MCF 10A (cell line): ENCODE results near the gene GMDS. TPM values are rescaled to one million over a fixed set of nuclear protein-coding genes. Genes with fewer than 3 reads are reported as not detected.

ENCODE experiments used
- BruUV-seq: library from RNA; stranded (reverse); fragments of 400-500 nt; replicated peaks from 2 replicates; lab custom pipeline; 2021; lab: Mats Ljungman, UMichigan
- CTCF ChIA-PET: fragments of 300-600 bp; sonication (Branson Sonifier 250); formaldehyde crosslinking; extraction: SDS; loops from one replicate; lab custom pipeline; 2021; ENCODE audit warnings: antibody characterized with exemption, inconsistent platforms; lab: Yijun Ruan, JAX
- POLR2A ChIA-PET: fragments of 300-600, 350-650 bp; sonication (Branson Sonifier 250); formaldehyde crosslinking; extraction: SDS; loops from one replicate; lab custom pipeline; 2020; ENCODE audit warnings: antibody characterized with exemption, inconsistent platforms; lab: Yijun Ruan, JAX
- DNase-seq: peaks from one replicate; pipeline ENCODE4 v3.0.0-alpha.2; 2018; ENCODE audit not compliant: unreplicated experiment
- H3K27ac Mint-ChIP-seq: one replicate; pipeline ENCODE4 v1.8.0; 2022; ENCODE audit warnings: mild to moderate bottlenecking, low read depth, mixed read lengths; ENCODE audit not compliant: unreplicated experiment
- H3K27me3 Mint-ChIP-seq: one replicate; pipeline ENCODE4 v1.8.0; 2022; ENCODE audit warnings: mixed read lengths; ENCODE audit not compliant: insufficient read depth, unreplicated experiment
- H3K36me3 Mint-ChIP-seq: one replicate; pipeline ENCODE4 v1.8.0; 2022; ENCODE audit warnings: mild to moderate bottlenecking, moderate library complexity, mixed read lengths; ENCODE audit not compliant: insufficient read depth, unreplicated experiment
- H3K4me1 Mint-ChIP-seq: one replicate; pipeline ENCODE4 v1.8.0; 2022; ENCODE audit warnings: mixed read lengths; ENCODE audit not compliant: insufficient read depth, unreplicated experiment
- H3K4me3 Mint-ChIP-seq: one replicate; pipeline ENCODE4 v1.8.0; 2022; ENCODE audit warnings: mild to moderate bottlenecking, moderate library complexity, mixed read lengths; ENCODE audit not compliant: unreplicated experiment
- H3K9me3 Mint-ChIP-seq: one replicate; pipeline ENCODE4 v1.8.0; 2022; ENCODE audit warnings: mixed read lengths; ENCODE audit not compliant: unreplicated experiment
- CTCF ChIP-seq: fragments of 200-600 bp; IDR thresholded peaks from one replicate; pipeline ENCODE4 v1.8.0; 2022; ENCODE audit warnings: antibody characterized with exemption, mild to moderate bottlenecking; ENCODE audit not compliant: unreplicated experiment
- intact Hi-C: fragments of 100-400 bp; cut with micrococcal nuclease; formaldehyde crosslinking; loops from 2 replicates; pipeline ENCODE4 v1.14.1; 2022
- total RNA-seq: library from RNA; stranded (reverse); gene quantifications from 2 replicates; pipeline ENCODE4 v1.2.3, GENCODE V29; 2022

Gene GMDS
- total RNA-seq, 1 experiment from 2014 or later: 24.9 TPM

DNA sequence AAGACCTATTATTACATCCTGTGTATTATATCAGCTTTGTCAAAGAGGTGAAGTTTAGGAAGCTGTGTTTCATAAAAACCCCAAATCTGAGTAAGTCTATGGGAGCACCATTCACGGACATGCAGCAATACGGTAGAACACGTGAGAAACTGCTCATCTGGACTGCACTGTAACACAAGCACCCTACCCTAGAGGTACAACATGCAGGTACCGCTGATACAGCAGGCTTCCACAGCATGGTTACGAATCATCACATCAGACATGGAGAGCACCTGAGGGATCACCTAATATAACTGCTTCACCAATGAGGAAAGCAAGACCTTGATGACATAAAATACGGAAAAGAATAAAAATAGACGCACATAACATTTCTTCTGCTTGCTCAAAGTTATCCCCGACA lies 96.7 kb downstream of the GMDS start:
- no peaks in the 10 kb centered on the region for H3K36me3 Mint-ChIP-seq
- POLR2A ChIA-PET: no interaction called here

GRCh38 chr6:2147766-2148448 lies 97.5 kb downstream of the GMDS start:
- no peaks in the 10 kb centered on the region for H3K27me3 Mint-ChIP-seq
- TF ChIP-seq CTCF: no peak
- H3K4me3 Mint-ChIP-seq: no peak overlapping the region
- peaks cover 2% of the 10 kb centered on the region for H3K36me3 Mint-ChIP-seq
- no peak overlapping the region for H3K27ac Mint-ChIP-seq
- intact Hi-C loops: no loop called here
- H3K9me3 Mint-ChIP-seq: no peaks in the 10 kb centered on the region
- POLR2A ChIA-PET: interaction anchor here (0.7 to 1.5 kb wide), 3 partner anchors 11 to 14 kb away, joined by 4 to 5 read pairs (median 4); no protein-coding TSS in a partner anchor
- no peak for DNase-seq
- CTCF ChIA-PET: no interaction called here
- no TSS peak for BruUV-seq
- H3K4me1 Mint-ChIP-seq: no peaks in the 10 kb centered on the region

More for the DNA sequence above, 96.7 kb downstream of the GMDS start:
- no peak overlapping the region for H3K4me3 Mint-ChIP-seq
- DNase-seq: no peak
- H3K27ac Mint-ChIP-seq: no peak overlapping the region
- no peaks in the 10 kb centered on the region for H3K9me3 Mint-ChIP-seq
- TF ChIP-seq CTCF: no peak
- CTCF ChIA-PET: no interaction called here
- BruUV-seq: no TSS peak
- no peaks in the 10 kb centered on the region for H3K27me3 Mint-ChIP-seq
- H3K4me1 Mint-ChIP-seq: no peaks in the 10 kb centered on the region
- intact Hi-C loops: no loop called here

DNA sequence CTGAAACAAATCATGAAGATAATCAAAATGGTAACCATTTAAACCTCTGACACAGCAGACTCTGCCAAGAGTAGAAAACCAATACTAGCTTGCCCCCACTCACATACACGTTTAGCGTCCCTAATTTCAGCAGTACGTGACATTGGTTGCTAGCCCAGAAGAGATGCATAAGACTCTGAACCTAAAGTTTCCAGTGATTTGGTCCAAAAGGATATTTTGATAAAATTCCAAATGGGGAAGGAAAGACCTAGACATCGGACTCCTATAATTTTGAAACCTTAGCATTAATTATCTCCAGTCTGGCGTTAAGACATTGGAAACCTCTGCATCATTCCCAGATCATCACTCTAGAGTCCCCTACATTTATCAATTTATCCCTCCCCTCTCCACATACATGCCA lies 98.1 kb downstream of the GMDS start:
- intact Hi-C loops: no loop called here
- ChIA-PET CTCF (no interaction called here), POLR2A (interaction anchor here (0.7 to 1.5 kb wide), 3 partner anchors 10 to 13 kb away, joined by 4 to 5 read pairs (median 4); no protein-coding TSS in a partner anchor)
- Mint-ChIP-seq H3K36me3 (peaks cover 6% of the 10 kb centered on the region), H3K4me1 (no peaks in the 10 kb centered on the region), H3K9me3 (no peaks in the 10 kb centered on the region), H3K4me3 (no peak overlapping the region), H3K27ac (no peak overlapping the region), H3K27me3 (no peaks in the 10 kb centered on the region)
- no peak for TF ChIP-seq CTCF
- no peak for DNase-seq
- no TSS peak for BruUV-seq

GRCh38 chr6:2144210-2144609 lies 101.2 kb downstream of the GMDS start:
- no peak overlapping the region for H3K4me3 Mint-ChIP-seq
- no peaks in the 10 kb centered on the region for H3K9me3 Mint-ChIP-seq
- H3K27ac Mint-ChIP-seq: no peak overlapping the region
- BruUV-seq: no TSS peak
- no peak for TF ChIP-seq CTCF
- H3K27me3 Mint-ChIP-seq: no peaks in the 10 kb centered on the region
- ChIA-PET CTCF (no interaction called here), POLR2A (no interaction called here)
- intact Hi-C loops: no loop called here
- DNase-seq: no peak
- H3K4me1 Mint-ChIP-seq: no peaks in the 10 kb centered on the region
- peaks cover 6% of the 10 kb centered on the region for H3K36me3 Mint-ChIP-seq
